ENCODE data around the gene FEM1B. TPM values are rescaled to one million over a fixed set of nuclear protein-coding genes. Genes with fewer than 3 reads are reported as not detected.

Gene FEM1B
- total RNA-seq, 1 experiment from 2014 or later: 47.7 TPM

GRCh38 chr15:68321229-68321628 lies 43.7 kb downstream of the FEM1B start:
- no peaks in the 10 kb centered on the region for H3K4me1 ChIP-seq (replicated peaks)
- H3K27me3 ChIP-seq (replicated peaks): no peaks in the 10 kb centered on the region
- no peaks in the 10 kb centered on the region for H3K9me3 ChIP-seq (replicated peaks)
- no peaks in the 10 kb centered on the region for H3K36me3 ChIP-seq
- no peak overlapping the region for H3K4me3 ChIP-seq
- H3K27ac ChIP-seq: no peak overlapping the region
- DNase-seq (ENCODE audit: low read depth in 1 of 2, low spot score in 2 of 2): no peak

GRCh38 chr15:68322796-68323195 lies 45.3 kb downstream of the FEM1B start:
- Histone ChIP-seq H3K9me3 (replicated peaks) (no peaks in the 10 kb centered on the region), H3K36me3 (no peaks in the 10 kb centered on the region), H3K27me3 (replicated peaks) (no peaks in the 10 kb centered on the region), H3K4me1 (replicated peaks) (no peaks in the 10 kb centered on the region), H3K27ac (no peak overlapping the region), H3K4me3 (no peak overlapping the region)
- DNase-seq (ENCODE audit: low read depth in 1 of 2, low spot score in 2 of 2): no peak

- Histone ChIP-seq H3K36me3 (no peaks in the 10 kb centered on the region), H3K27ac (no peak overlapping the region), H3K9me3 (replicated peaks) (no peaks in the 10 kb centered on the region), H3K4me3 (no peak overlapping the region), H3K27me3 (replicated peaks) (no peaks in the 10 kb centered on the region), H3K4me1 (replicated peaks) (no peaks in the 10 kb centered on the region)
- DNase-seq (ENCODE audit: low read depth in 1 of 2, low spot score in 2 of 2): no peak
Observed at GRCh38 chr15:68325726-68326125, 48.2 kb downstream of the FEM1B start.

- Histone ChIP-seq H3K27me3 (replicated peaks) (no peaks in the 10 kb centered on the region), H3K36me3 (no peaks in the 10 kb centered on the region), H3K9me3 (replicated peaks) (no peaks in the 10 kb centered on the region), H3K4me1 (replicated peaks) (no peaks in the 10 kb centered on the region), H3K27ac (no peak overlapping the region), H3K4me3 (no peak overlapping the region)
- DNase-seq (ENCODE audit: low read depth in 1 of 2, low spot score in 2 of 2): no peak
Observed at GRCh38 chr15:68326711-68327354, 49.3 kb downstream of the FEM1B start.

GRCh38 chr15:68328443-68328842 lies 50.9 kb downstream of the FEM1B start:
- Histone ChIP-seq H3K36me3 (no peaks in the 10 kb centered on the region), H3K9me3 (replicated peaks) (no peaks in the 10 kb centered on the region), H3K27me3 (replicated peaks) (no peaks in the 10 kb centered on the region), H3K4me1 (replicated peaks) (peaks cover 1% of the 10 kb centered on the region), H3K27ac (no peak overlapping the region), H3K4me3 (no peak overlapping the region)
- no peak for DNase-seq (ENCODE audit: low read depth in 1 of 2, low spot score in 2 of 2)

- H3K4me1 ChIP-seq (replicated peaks): peaks cover 7% of the 10 kb centered on the region
- DNase-seq (ENCODE audit: low read depth in 1 of 2, low spot score in 2 of 2): no peak
- H3K9me3 ChIP-seq (replicated peaks): no peaks in the 10 kb centered on the region
- H3K4me3 ChIP-seq: no peak overlapping the region
- no peaks in the 10 kb centered on the region for H3K27me3 ChIP-seq (replicated peaks)
- no peak overlapping the region for H3K27ac ChIP-seq
- no peaks in the 10 kb centered on the region for H3K36me3 ChIP-seq
Observed at GRCh38 chr15:68328964-68329363, 51.4 kb downstream of the FEM1B start.

GRCh38 chr15:68330416-68330815 lies 52.9 kb downstream of the FEM1B start:
- no peaks in the 10 kb centered on the region for H3K9me3 ChIP-seq (replicated peaks)
- H3K27me3 ChIP-seq (replicated peaks): no peaks in the 10 kb centered on the region
- H3K27ac ChIP-seq: no peak overlapping the region
- no peaks in the 10 kb centered on the region for H3K36me3 ChIP-seq
- no peak overlapping the region for H3K4me3 ChIP-seq
- peaks cover 17% of the 10 kb centered on the region for H3K4me1 ChIP-seq (replicated peaks)
- no peak for DNase-seq (ENCODE audit: low read depth in 1 of 2, low spot score in 2 of 2)

GRCh38 chr15:68330901-68331300 lies 53.4 kb downstream of the FEM1B start:
- no peak overlapping the region for H3K4me3 ChIP-seq
- H3K9me3 ChIP-seq (replicated peaks): no peaks in the 10 kb centered on the region
- no peak for DNase-seq (ENCODE audit: low read depth in 1 of 2, low spot score in 2 of 2)
- no peaks in the 10 kb centered on the region for H3K36me3 ChIP-seq
- H3K27me3 ChIP-seq (replicated peaks): no peaks in the 10 kb centered on the region
- peaks cover 17% of the 10 kb centered on the region for H3K4me1 ChIP-seq (replicated peaks)
- H3K27ac ChIP-seq: no peak overlapping the region

- H3K27me3 ChIP-seq (replicated peaks): no peaks in the 10 kb centered on the region
- no peak overlapping the region for H3K27ac ChIP-seq
- DNase-seq (ENCODE audit: low read depth in 1 of 2, low spot score in 2 of 2): no peak
- peaks cover 17% of the 10 kb centered on the region for H3K4me1 ChIP-seq (replicated peaks)
- no peaks in the 10 kb centered on the region for H3K36me3 ChIP-seq
- no peak overlapping the region for H3K4me3 ChIP-seq
- H3K9me3 ChIP-seq (replicated peaks): no peaks in the 10 kb centered on the region
Observed at GRCh38 chr15:68332266-68332665, 54.7 kb downstream of the FEM1B start.

GRCh38 chr15:68333775-68334470 lies 56.4 kb downstream of the FEM1B start:
- Histone ChIP-seq H3K36me3 (no peaks in the 10 kb centered on the region), H3K27me3 (replicated peaks) (no peaks in the 10 kb centered on the region), H3K4me1 (replicated peaks) (peaks cover 17% of the 10 kb centered on the region), H3K4me3 (no peak overlapping the region), H3K9me3 (replicated peaks) (no peaks in the 10 kb centered on the region), H3K27ac (no peak overlapping the region)
- peak in 1 of 2 experiments; percentile 77 for DNase-seq (ENCODE audit: low read depth in 1 of 2, low spot score in 2 of 2)

- Histone ChIP-seq H3K27me3 (replicated peaks) (no peaks in the 10 kb centered on the region), H3K36me3 (no peaks in the 10 kb centered on the region), H3K4me1 (replicated peaks) (peaks cover 17% of the 10 kb centered on the region), H3K27ac (no peak overlapping the region), H3K9me3 (replicated peaks) (no peaks in the 10 kb centered on the region), H3K4me3 (no peak overlapping the region)
- no peak for DNase-seq (ENCODE audit: low read depth in 1 of 2, low spot score in 2 of 2)
Observed at GRCh38 chr15:68334661-68335124, 57.1 kb downstream of the FEM1B start.

GRCh38 chr15:68335251-68335650 lies 57.7 kb downstream of the FEM1B start:
- no peak overlapping the region for H3K27ac ChIP-seq
- H3K4me3 ChIP-seq: no peak overlapping the region
- H3K27me3 ChIP-seq (replicated peaks): no peaks in the 10 kb centered on the region
- no peaks in the 10 kb centered on the region for H3K36me3 ChIP-seq
- no peak for DNase-seq (ENCODE audit: low read depth in 1 of 2, low spot score in 2 of 2)
- H3K9me3 ChIP-seq (replicated peaks): no peaks in the 10 kb centered on the region
- peaks cover 17% of the 10 kb centered on the region for H3K4me1 ChIP-seq (replicated peaks)

- H3K4me3 ChIP-seq: no peak overlapping the region
- peaks cover 17% of the 10 kb centered on the region for H3K4me1 ChIP-seq (replicated peaks)
- H3K27ac ChIP-seq: no peak overlapping the region
- no peak for DNase-seq (ENCODE audit: low read depth in 1 of 2, low spot score in 2 of 2)
- H3K36me3 ChIP-seq: no peaks in the 10 kb centered on the region
- H3K27me3 ChIP-seq (replicated peaks): no peaks in the 10 kb centered on the region
- no peaks in the 10 kb centered on the region for H3K9me3 ChIP-seq (replicated peaks)
Observed at GRCh38 chr15:68335655-68336054, 58.1 kb downstream of the FEM1B start.

- Histone ChIP-seq H3K4me1 (replicated peaks) (peaks cover 17% of the 10 kb centered on the region), H3K36me3 (no peaks in the 10 kb centered on the region)
Observed at GRCh38 chr15:68336516-68336915, 59.0 kb downstream of the FEM1B start.

More at GRCh38 chr15:68336516-68336915, 59.0 kb downstream of the FEM1B start:
- DNase-seq (ENCODE audit: low read depth in 1 of 2, low spot score in 2 of 2): no peak
- no peak overlapping the region for H3K4me3 ChIP-seq
- H3K27ac ChIP-seq: no peak overlapping the region
- H3K27me3 ChIP-seq (replicated peaks): no peaks in the 10 kb centered on the region
- H3K9me3 ChIP-seq (replicated peaks): no peaks in the 10 kb centered on the region
